Kidney glomerular epithelial cell (primary cell): ENCODE results near the gene FOXK1.

Source experiments
- DNase-seq: peaks from one replicate; lab custom pipeline; 2025; lab: John Stamatoyannopoulos, UW

The FOXK1 gene

GRCh38 chr7:4698707-4699275 is 16.7 kb downstream of the FOXK1 start:
- no peak for DNase-seq

DNA sequence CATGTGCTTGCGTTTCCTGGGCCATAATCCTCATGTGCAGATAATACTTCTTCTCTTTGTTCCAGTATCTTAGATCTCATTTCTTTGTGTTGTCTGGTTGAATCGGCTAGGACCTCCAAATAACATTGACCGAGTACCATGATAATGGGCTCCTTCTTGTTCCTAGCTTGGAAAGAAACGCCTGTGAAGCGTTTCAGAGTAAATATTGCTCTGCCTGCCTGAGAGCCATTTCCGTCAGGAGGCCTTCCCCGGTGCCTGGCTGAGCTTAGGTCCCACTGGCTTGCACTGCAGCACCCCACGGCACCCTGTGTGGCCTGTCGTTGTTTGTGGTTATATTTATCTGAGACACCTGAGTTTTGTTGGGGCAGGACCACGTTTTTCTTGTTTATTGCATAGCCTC is 17.7 kb downstream of the FOXK1 start:
- no peak for DNase-seq

DNA sequence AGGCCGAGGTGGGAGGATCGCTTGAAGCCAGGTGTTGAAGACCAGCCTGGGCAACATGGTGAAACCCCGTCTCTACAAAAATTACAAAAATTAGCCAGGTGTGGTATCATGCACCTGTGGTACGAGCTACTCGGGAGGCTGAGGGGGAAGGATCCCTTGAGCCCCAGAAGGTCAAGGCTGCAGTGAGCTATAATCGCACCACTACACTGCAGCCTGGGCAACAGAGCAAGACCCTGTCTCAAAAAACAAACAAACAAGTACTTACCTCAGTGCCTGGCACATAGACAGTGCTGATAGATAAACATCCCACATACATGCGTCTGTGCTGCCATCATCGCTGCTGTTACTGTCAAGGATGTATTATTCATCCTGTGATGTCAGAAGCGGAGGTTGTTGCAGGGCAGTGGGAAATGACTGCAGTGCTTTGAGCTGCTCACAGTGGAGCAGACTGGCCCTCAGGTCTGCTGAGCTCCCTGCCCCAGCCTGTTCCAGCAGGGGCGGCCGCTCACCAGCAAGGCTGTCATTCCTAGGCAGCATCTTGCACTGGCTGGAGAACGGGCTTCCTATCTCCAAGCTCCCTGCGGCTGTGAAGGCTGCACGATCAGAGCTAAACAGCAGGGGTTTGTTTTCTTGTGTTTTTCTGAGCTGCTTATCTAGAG is 18.6 kb downstream of the FOXK1 start:
- DNase-seq: peak; percentile 29

DNA sequence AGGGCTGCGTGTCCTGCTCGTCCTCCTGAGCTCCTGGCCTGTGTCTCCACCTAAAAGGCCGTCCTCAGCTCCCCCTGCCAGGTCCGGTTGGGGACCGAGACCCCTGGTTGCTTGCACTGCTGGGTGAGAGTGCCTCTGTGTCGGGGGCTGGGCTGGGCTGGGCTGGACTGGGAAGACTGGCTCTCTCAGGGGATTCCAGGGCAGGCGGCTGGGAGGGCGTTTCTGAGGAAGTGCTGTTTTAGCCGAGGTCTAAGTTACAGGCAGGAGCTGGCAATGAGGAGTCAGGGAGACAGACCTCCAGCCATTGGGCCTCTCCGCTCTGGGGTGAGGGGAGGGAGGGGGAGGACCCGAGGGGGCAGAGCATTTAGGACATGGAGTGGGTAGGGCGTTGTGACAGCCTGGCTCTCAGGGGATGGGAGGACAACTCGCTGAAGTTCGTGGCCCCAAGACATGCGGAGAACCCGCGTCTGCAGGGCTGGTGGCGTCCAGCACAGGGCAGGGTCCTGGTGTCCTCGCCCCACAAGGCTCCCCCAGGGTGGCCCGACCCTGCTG is 20.9 kb downstream of the FOXK1 start:
- DNase-seq: no peak

DNA sequence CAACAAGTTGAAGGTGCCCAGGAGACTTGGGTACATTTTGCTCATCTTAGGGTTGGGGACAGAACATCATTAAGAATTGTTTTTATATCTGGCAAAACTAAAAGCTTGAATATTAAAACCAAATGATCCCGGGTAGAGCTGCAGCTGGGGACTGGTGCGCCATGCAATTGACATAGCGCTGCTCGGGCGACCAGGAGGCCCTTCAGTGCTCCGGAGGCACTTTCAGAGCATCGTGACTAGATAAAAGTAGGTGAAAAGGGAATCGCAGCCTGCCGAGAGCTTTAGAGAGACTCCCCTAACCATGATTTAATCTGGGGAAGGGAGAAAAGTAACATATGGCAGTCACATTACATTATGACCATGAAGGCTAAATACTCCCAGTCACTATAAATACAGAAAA is 21.4 kb downstream of the FOXK1 start:
- DNase-seq: no peak

GRCh38 chr7:4706384-4707216 is 24.5 kb downstream of the FOXK1 start:
- DNase-seq: peak; percentile 28

DNA sequence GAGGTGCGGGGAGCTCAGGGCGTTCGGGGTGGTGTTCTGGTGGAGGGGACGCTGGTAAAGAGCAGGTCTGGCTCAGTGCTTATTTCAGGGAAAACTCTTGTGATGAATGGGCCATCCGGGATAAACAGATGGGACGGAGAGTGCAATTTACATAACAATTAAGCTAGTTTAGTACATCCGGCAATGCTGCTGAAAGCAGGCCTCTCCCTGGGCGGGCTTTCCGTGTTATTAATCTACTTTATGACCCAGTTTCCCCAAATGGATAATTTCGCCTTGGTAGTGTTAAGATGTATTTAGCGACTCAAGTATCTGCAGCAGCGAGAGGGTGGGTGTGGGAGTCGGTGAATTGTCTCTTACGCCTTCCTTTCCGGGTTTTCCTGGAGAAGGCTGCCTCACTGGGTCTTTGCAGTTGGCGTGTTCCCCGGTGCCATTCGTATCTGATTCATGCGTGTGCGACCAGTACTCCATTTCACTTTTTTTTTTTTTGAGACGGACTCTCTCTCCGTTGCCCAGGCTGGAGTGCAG is 25.2 kb downstream of the FOXK1 start:
- no peak for DNase-seq

- DNase-seq: no peak
Measured at GRCh38 chr7:4707980-4708411, 25.9 kb downstream of the FOXK1 start.

DNA sequence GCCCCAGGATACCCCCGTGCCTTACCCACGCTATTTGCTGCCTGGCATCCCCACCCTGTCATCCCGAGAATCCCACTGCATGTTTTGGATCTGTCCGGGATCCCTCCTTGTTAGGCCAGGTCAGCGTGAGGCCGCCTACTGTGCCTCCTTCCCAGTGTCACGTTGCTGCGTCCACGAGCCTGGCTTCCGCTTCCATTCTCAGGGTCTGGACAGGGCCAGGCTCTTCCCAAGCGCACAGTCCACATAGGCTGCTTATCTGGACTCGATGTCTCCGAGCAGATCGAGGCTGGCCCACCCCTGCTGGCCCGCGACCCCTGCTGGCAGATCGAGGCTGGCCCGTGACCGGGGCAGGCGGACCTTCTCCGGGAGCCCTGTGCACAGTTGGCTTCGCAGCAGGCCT is 27.1 kb downstream of the FOXK1 start:
- DNase-seq: no peak

- DNase-seq: no peak
Measured at GRCh38 chr7:4711093-4711492, 29.0 kb downstream of the FOXK1 start.

DNA sequence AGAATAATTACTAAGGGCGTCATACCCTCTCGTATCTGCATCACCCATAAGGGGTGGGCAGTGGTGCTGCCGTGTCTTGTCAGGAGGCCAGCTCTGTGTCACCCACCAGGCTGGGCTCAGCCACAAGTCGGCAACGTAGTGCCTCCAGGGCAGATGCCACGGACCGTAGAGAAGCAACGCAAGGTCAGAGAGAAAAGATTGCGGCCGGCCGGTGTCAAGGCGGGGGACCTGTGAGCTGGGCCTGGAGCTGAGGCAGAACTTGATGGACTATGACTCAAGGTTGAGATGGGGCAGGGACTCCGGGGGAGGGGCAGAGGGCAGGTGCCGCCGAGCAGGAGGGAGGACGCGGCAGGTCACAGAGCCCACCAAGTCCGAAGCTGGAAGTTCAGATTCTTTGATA is 29.5 kb downstream of the FOXK1 start:
- no peak for DNase-seq

- DNase-seq: peak; percentile 24
Measured at GRCh38 chr7:4712281-4713182, 30.4 kb downstream of the FOXK1 start.

DNA sequence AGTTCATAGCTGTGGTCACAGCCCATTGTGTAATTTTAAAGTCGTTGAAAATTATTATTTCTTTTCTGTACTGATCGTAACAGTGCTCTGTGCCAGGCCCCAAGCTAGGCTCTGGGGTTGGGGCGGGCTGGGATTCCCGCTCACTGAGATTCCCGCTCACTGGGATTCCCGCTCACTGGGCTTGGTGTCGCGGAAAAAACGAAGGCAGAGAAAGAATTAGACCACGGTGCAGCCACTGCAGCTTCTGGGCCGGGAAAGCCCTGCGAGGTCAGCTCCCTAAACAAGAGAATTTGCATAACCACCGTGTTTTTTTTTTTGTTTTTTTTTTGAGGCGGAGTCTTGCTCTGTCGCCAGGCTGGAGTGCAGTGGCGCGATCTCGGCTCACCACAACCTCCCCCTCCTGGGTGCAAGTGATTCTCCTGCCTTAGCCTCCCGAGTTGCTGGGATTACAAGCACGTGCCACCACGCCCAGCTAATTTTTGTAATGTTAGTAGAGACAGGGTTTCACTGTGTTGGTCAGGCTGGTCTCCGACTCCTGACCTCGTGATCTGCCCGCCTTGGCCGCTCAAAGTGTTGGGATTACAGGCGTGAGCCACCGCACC is 31.2 kb downstream of the FOXK1 start:
- DNase-seq: no peak

DNA sequence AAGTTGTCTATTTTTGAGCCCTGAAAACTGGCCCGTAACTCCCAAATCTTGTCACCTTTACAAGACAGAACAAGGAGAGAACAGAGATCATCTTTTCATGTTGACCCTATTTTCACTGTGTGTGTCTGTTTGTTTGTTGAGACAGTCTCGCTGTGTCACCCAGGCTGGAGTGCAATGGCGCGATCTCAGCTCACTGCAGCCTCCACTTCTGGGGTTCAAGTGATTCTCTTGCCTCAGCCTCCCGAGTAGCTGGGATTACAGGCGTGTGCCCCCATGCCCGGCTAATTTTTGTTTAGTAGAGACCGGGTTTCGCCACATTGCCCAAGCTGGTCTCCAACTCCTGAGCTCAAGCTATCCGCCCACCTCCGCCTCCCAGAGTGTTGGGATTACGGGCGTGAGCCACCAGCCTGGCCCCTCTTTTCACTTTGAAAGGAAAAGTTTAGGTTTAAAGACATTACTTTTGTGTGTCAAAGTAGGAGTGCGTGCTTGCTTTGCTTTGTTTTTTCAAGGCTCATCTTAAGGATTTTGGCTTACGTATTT is 32.1 kb downstream of the FOXK1 start:
- no peak for DNase-seq

DNA sequence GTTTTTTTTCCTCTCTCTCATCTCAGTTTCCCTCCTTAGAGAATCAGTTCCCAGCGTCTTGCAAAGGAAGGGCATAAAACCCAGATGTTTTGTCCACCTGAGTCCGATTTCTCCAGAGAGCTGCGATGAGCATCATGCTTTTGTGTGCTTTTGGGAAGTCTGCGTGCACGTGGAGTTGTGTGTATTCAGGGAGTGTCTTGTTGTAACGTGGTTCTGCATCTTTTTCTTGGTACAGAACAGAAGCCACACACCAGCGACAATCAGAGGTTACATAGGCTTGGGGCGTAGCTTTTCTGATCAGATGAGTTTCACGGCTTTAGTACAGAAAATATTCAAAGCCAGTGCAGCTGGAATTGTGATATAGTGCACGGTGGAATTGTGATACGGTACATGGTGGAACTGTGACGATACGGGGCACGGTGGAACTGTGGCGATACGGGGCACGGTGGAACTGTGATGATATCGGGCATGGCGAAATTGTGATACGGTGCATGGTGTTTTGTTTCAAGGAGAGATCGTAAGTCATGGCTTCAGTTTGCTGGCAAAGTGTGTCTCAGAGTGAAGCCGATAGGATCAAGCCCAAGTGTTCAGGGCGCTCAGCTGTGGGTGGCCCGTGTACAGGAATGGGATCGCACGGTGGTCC is 32.8 kb downstream of the FOXK1 start:
- no peak for DNase-seq

GRCh38 chr7:4715410-4715776 is 33.3 kb downstream of the FOXK1 start:
- no peak for DNase-seq

GRCh38 chr7:4716946-4717795 is 35.1 kb downstream of the FOXK1 start:
- no peak for DNase-seq

GRCh38 chr7:4718075-4718474 is 36.0 kb downstream of the FOXK1 start:
- DNase-seq: no peak

DNA sequence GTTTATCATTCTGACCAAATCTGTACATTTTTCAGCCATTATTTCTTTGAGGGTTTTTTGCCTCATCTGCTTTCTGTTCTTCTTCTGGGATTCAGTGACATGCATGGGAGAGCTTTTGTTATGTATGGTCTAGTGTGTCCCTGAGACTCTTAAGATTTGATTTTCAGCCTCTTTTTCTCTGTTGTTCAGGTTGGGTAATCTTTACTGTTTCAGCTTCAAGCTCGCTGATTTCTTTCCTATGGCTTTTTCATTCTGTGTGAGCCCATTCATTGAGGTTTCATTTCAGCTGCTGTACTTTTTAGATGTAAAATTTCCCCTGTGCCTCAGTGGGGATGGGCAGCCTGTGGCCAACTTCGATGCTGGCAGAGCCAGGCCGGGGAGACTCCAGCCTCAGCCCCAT is 38.1 kb downstream of the FOXK1 start:
- DNase-seq: no peak

DNA sequence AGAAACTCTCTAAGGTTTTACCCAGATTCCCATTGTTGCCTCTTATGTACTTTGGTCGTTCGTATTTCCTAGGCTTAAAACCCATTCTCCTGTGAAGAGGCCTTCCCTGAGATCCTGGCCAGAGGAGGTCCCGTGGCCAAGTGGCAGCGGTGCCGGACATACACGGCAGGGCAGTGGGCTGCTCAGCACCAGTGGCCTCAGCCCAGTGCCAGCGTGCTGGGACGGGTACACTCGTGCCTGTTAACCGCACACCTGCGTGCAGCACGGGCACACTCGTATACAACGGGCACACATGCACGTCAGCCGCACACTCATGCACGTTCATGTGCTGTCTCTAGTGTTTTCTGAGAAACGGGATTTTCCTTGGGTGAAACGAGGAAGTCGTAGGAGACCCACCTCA is 40.2 kb downstream of the FOXK1 start:
- no peak for DNase-seq
